ENCODE data around the gene ST7. TPM values are rescaled to one million over a fixed set of nuclear protein-coding genes. Genes with fewer than 3 reads are reported as not detected.

ST7 gene
- total RNA-seq, 1 donor from 2014 or later, result 6.2 TPM

DNA sequence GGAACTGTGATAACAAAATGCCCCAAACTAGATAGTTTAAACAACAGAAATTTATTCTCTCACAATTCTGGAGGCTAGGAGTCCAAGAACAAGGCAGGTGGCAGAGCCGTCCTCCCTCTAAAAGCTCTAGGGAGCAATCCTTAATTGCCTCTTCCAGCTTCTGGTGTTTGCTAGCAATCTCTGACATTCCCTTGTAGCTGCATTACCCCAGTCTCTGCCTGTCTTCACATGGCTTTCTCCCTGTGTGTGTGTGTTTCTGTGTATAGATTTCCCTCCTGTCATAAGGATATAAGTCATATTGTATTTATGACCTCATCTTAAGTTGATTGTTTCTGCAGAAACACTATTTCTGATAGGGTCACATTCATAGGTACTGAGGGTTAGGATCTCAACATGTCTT is 192.0 kb downstream of the ST7 start:
- intact Hi-C loops (cut with micrococcal nuclease), result no loop called here

DNA sequence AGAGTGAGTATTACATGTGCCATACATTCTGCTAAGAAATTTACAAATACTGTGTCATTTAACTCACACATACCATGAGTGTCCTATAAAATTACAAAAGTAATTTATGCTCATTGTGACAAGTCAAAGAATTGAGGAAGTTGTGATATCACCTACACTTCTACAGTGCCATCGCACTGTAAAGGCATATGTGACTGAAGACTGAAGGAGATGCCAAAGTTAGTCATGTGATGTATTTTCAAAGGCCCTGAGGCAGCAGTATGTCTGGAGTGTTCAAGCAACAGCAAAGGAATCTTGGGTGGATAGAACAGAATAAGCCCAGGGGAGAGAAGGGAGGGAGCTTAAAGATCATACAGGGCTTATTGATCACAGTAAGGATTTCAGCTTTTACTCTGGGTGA is 192.8 kb downstream of the ST7 start:
- intact Hi-C loops (cut with micrococcal nuclease), result no loop called here

GRCh38 chr7:117146511-117146910 is 193.2 kb downstream of the ST7 start:
- intact Hi-C loops (cut with micrococcal nuclease), result no loop called here

DNA sequence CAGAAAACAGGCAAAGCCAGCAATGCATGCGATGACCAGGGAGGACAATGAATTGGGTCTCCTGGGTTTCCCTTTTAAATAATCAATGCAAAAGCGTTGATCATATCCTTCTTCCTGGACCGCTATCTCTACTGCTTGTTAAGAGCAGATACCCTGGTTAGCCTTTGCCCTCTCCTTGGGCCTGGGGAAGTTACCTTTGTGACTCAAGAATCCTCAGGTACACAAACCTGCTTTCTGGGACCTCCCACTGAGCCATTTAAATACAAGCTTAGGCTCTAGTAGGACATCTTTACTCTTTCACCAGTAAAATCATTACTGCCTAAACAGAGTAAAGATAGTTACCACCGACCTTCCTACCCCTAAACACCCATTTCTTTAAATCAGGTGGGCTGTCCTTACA is 195.7 kb downstream of the ST7 start:
- intact Hi-C loops (cut with micrococcal nuclease), result no loop called here

GRCh38 chr7:117149692-117150091 is 196.4 kb downstream of the ST7 start:
- intact Hi-C loops (cut with micrococcal nuclease), result no loop called here

DNA sequence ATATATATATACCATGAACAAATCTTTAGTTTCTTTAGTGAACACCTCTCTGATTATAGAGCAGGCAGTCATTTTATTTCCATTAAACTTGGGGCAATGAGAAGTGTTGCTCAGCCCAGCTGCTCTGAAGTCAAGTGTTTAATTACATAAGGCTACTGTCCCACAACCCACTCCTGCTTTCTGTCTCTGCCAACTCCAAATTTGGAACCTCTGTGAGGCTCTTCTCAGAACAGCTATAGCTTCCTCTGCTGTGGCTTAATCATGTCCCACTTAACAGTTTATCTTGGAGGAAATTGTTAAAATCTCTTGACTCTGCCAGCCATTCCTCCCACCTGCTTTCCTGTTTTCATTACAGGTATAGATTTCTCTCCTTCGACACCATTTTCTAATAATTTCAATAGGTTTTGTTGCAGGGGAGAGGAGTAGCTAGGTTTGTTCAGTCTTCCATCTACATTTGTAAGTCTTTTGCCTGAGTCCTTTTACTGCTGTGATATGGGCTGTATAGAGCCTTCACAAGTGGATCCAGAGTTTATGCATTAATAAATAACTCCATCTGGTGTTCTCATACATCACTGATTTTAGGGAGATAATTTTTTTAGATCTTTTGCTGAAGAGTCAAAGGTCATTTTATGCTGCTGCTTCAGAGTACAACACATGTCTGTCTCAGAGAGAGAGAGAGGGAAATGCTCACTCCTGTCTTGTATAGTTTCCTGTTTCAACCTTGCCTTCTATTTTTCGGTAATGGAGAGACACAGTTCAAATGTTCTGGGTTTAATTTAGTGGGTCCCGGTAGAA is 199.1 kb downstream of the ST7 start:
- intact Hi-C loops (cut with micrococcal nuclease), result no loop called here

DNA sequence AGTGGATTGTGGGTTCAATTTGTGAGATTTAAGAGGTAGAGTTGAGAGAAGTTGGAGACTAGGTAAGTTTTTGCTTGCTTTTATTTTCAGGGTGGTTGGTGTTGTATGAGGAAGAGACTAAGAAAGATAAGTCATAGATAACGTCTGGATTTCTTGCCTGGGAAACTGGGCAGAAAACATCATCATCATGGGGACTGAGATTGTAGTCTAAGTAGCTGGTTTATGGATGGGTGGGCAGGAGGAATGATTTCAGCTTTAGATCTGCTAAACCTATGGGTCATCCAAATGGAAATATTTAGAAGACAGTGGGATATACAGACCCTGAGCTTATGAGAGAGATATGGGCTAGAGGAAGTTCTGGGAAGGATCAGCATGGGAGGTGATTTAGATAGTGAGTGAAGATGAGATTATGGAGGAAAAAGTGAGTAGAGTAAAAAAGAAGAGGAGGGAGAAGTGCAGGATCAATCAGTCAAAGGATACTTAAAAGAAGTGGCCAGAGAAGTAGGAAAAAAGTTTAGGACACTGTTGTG is 199.8 kb downstream of the ST7 start:
- intact Hi-C loops (cut with micrococcal nuclease), result no loop called here

DNA sequence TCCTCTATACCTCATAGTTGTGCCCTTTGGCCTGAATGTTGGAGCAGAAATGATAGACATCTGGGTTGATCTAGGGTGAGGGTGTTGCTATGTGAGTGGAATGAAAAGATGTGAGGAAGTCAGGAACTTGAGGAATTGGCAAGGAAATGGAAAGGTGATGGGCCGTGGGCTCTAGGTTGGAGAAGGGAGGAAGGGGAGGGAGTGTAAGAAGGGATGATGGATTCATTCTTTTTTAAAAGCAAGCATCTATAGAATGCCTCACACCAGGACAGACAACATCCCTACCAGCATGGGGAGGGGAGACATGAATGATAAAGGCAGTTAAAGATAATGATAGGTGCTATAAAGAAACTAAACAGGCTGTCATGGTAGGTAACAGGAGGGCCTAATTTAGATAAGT is 201.4 kb downstream of the ST7 start:
- intact Hi-C loops (cut with micrococcal nuclease), result no loop called here

GRCh38 chr7:117155694-117156093 is 202.4 kb downstream of the ST7 start:
- intact Hi-C loops (cut with micrococcal nuclease), result no loop called here

- intact Hi-C loops (cut with micrococcal nuclease), result no loop called here
Measured at GRCh38 chr7:117157241-117158209, 204.2 kb downstream of the ST7 start.

DNA sequence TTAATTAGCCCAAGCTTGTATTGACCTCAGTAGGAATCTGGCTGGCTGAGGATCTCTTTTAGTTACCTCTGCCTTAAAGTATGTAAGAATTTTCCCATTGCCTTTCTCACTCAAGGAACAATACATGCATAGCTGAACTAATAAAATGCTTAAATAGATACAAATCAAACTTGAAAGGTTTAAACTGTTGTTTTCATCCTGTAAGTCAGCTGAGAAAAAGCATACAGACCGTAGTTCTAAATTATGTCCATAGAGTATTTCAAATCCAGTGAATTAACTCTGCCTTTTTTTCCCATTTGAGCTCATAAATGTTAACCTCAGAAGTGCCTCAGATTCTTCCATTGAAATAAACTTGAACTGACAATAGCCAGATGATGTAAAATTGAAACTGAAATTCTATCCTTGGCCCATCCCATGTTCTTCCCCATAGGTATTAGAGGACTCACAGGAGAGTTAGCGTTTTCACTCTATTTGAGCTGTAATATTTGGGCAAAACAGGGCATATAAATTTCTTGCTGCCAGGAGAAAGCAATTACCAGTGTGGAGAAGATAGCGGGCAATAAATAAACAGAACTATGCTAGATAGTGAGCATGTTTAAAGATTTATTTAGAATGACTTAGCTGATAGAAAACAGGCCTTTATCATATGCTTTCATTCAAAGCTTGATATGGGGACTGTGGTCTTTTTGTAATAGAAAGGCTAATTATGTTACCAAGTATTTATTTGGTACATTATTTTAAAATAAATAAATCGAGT is 205.8 kb downstream of the ST7 start:
- intact Hi-C loops (cut with micrococcal nuclease), result no loop called here

- intact Hi-C loops (cut with micrococcal nuclease), result no loop called here
Measured at GRCh38 chr7:117163101-117163500, 209.8 kb downstream of the ST7 start.

- intact Hi-C loops (cut with micrococcal nuclease), result no loop called here
Measured at GRCh38 chr7:117164620-117165019, 211.3 kb downstream of the ST7 start.

- intact Hi-C loops (cut with micrococcal nuclease), result no loop called here
Measured at GRCh38 chr7:117165656-117166055, 212.4 kb downstream of the ST7 start.

GRCh38 chr7:117169907-117170306 is 216.6 kb downstream of the ST7 start:
- intact Hi-C loops (cut with micrococcal nuclease), result no loop called here

- intact Hi-C loops (cut with micrococcal nuclease), result no loop called here
Measured at GRCh38 chr7:117171106-117171505, 217.8 kb downstream of the ST7 start.

- intact Hi-C loops (cut with micrococcal nuclease), result no loop called here
Measured at GRCh38 chr7:117172283-117172682, 219.0 kb downstream of the ST7 start.

DNA sequence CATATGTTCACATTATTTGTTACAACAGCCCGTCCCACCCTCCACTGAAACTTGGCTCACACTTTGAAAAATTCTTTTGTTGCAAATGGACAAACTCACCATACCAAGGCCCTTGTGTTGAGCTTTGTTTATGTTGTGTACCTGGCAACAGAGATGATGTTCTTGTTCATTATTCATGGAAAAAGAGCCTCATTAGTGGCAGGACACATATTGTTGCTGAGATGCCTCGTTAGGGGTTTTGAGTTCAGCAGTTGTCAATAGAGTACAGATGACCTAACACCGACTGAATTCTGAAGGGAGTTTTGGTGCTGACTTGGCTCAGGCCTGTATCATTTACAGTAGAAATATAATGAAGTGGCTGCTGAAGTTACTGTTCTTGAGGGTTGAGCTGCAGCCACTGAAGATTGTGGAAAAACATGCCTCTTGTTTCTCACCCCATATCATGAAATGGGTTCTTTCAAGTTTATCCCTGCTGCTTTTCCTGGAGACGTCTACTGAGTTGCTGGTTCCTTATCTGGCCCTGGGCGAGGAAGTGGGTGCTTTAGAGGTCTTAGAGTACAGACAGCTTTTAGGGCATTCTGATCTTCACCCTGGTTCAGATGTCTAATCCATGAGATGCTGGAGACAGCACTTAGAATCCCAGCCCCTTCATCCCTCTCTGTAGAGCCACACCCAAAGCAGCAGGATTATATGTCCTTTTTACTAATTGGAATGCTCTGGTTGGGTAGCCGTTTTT is 219.9 kb downstream of the ST7 start:
- intact Hi-C loops (cut with micrococcal nuclease), result no loop called here

DNA sequence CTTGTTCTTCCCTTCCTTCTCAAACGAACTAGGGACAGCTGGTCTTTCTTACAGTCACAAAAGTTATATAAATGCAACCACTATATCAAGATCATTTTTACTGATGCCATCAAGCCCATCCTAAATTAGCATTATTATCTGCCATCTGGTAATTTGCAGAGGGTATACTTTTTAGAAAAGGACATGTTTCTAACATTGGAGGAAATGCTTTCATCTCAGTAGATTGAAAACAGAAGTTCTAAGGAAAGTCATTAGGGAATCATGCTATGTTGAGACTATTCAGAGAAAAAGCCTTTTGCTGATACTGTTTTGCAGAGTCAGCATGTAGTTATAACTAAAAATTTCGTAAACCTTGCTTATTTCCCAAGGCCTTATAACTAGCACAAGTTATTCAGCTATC is 222.9 kb downstream of the ST7 start:
- intact Hi-C loops (cut with micrococcal nuclease), result no loop called here

- intact Hi-C loops (cut with micrococcal nuclease), result no loop called here
Measured at GRCh38 chr7:117178600-117178999, 225.3 kb downstream of the ST7 start.

GRCh38 chr7:117179701-117180100 is 226.4 kb downstream of the ST7 start:
- intact Hi-C loops (cut with micrococcal nuclease), result no loop called here

Data from T-helper 2 cell treated with Interferon-gamma antibody and Interleukin-4, amounts not matched to agents 100 ng/mL and 5 ng/mL, for 36 hours (primary cell).